Coronary artery (tissue), 2 donors: ENCODE measurements around the gene WDR7.

Experiments used
- DNase-seq: peaks from one replicate; pipeline ENCODE4 v3.0.0-alpha.2; 2017; ENCODE audit warnings: low spot score
- H3K27ac ChIP-seq, 2 donors: fragments of 200-600 bp; sonication (generic); one replicate each; pipeline ENCODE4 v1.5.1; 2016 to 2019
- H3K4me3 ChIP-seq: fragments of 200-600 bp; sonication (generic); 2 replicates; pipeline ENCODE4 v1.5.1; 2016; ENCODE audit warnings: mild to moderate bottlenecking, moderate library complexity
- TF ChIP-seq, protein P1 (sequence below): fragments of 200-600 bp; sonication (generic); IDR thresholded peaks from one replicate; pipeline ENCODE4 v1.5.1; 2019; ENCODE audit warnings: antibody characterized with exemption

Gene WDR7

DNA sequence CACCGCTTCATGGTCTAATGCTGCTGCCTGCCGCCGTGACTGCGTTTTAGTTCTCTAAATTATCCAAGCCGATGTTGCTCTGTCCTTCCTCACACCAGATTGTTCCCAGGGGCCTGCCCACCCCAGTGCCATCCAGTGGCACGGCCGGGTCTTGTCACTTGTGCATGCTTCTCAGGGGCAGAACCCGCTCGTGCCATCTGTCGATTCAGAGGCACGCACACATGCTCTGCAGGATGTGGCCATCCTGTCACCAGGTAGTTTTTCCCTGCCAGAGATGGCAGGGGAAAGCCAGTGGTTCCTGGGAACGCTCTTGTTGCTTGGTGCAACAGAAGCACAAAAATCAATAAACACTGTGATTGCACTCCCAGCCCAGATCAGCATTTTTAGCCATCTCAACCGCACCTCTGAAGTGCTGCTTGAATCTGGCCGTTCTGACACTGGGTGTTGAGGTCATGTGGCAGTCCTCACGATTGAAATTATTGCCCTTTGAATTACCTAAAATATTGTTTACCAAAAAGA lies 376.1 kb downstream of the WDR7 start:
- DNase-seq = no peak
- TF ChIP-seq, protein P1, sequence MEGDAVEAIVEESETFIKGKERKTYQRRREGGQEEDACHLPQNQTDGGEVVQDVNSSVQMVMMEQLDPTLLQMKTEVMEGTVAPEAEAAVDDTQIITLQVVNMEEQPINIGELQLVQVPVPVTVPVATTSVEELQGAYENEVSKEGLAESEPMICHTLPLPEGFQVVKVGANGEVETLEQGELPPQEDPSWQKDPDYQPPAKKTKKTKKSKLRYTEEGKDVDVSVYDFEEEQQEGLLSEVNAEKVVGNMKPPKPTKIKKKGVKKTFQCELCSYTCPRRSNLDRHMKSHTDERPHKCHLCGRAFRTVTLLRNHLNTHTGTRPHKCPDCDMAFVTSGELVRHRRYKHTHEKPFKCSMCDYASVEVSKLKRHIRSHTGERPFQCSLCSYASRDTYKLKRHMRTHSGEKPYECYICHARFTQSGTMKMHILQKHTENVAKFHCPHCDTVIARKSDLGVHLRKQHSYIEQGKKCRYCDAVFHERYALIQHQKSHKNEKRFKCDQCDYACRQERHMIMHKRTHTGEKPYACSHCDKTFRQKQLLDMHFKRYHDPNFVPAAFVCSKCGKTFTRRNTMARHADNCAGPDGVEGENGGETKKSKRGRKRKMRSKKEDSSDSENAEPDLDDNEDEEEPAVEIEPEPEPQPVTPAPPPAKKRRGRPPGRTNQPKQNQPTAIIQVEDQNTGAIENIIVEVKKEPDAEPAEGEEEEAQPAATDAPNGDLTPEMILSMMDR = no peak
- Histone ChIP-seq H3K27ac (no peak overlapping the region), H3K4me3 (no peak overlapping the region)

DNA sequence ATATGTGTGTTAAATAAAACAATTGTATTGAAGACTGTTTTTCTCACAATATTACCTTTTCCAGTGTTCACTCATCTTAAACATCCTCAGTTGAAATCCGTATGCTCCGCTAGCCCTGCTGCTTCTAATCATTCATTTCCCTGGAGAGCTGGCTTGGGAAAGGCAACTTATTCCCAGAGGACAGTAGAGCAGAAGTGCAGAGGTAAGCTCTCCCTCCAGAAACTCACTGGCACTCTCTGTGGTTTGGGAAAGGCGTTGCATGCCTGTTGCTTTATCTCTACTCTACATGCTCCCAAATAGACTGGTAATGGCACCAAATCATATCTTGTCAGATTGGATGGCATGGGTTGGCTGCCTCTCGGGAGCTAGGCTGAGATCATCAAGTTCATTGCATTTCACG lies 378.6 kb downstream of the WDR7 start:
- H3K27ac ChIP-seq = no peak overlapping the region
- DNase-seq = no peak
- TF ChIP-seq, protein P1 = no peak
- no peak overlapping the region for H3K4me3 ChIP-seq

DNA sequence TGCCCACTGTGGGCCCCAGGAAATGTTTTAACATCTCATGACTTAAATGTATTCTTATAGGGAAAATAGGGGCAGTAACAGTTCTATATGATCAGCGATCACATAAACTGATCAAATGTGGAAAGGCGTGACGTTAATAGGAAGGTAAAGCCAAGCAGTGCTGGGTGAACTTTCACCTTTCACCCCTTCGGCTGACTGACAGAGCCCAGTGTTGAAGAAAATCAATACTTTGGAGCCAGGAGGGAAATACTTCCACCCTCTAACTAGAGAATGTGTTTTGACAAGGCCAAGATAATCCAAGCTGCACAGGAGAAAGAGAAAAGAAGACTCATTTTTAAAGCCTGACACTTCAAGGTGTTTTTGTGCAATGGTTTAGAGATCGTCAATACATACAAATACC lies 379.3 kb downstream of the WDR7 start:
- H3K27ac ChIP-seq = no peak overlapping the region
- no peak overlapping the region for H3K4me3 ChIP-seq
- TF ChIP-seq, protein P1 = no peak
- no peak for DNase-seq

DNA sequence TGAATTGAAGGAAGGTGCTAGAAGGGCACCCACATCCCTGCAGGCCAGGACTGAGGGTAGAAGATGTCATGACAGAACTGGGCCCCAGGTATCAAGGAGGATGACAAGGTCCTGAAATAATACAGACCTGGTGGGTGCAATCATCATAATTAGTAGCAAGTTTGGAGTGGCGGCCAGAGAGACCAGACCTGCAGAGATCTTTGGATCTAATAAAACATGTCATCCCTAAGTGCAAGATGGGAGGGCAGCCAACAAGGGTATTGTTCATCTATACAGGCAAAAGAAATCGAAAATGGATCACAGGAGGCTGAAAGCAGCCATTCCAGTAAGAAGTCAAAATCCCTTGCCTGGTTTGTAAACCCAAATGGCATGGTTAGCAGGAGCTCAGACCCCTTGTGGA lies 384.4 kb downstream of the WDR7 start:
- H3K27ac ChIP-seq = no peak overlapping the region
- no peak overlapping the region for H3K4me3 ChIP-seq
- DNase-seq = no peak
- TF ChIP-seq, protein P1 = no peak

DNA sequence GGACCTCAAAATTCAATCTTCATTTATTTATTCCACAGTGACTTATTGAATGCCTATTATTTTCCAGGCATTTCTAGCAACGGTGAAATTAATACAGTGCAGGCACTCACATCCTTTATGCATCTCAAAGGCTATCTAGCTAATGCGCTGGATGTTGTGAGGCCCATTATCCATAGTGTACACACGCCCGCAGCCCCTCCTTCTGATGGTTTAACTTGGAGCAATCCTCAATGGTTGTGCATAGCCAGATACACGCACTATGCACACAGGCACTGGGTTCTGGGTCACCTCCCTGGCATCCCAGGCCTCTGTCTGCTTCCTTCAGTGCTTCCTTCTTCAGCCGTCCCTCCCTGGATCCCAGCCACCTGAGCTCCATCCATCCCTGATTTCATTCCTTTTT lies 387.2 kb downstream of the WDR7 start:
- no peak for DNase-seq
- no peak overlapping the region for H3K4me3 ChIP-seq
- H3K27ac ChIP-seq = no peak overlapping the region
- TF ChIP-seq, protein P1 = no peak

DNA sequence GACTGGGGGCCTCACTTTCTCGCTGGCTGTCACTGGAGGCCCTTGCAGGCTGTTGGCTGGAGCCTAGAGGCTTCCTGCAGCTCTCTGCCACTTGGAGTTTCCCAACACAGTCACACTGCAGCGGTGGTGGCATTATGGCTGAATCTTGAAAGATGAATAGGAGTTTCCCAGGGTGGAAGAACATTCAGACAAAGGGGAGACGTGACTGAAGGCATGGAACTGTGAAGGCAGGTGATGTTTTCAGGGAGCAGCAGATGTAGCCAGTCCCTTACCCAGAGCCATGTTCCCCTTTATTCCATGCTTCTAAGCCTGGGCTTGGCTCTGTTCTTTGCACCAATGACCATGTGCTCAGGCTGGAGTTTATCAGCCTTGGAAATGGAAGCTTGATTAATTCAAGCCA lies 389.0 kb downstream of the WDR7 start:
- no peak overlapping the region for H3K4me3 ChIP-seq
- DNase-seq = no peak
- no peak overlapping the region for H3K27ac ChIP-seq
- TF ChIP-seq, protein P1 = no peak

DNA sequence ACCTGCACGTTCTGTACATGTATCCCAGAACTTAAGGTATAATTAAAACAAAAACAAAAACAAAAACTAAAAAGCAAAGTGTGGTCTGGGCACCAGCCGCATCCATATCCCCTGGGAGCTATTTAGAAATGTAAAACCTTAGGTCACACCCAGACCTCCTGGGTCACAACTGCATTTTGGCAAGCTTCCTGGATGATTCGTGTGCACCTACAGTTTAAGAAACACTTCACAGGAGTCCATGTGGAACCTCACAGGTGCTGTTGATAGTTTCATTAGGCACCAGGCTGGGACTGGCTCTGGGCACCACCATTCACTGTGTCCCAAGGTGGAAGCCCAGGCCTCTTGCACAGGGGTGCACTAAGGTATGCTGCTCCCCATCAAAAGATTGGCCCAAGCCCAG lies 392.1 kb downstream of the WDR7 start:
- Histone ChIP-seq H3K27ac (no peak overlapping the region), H3K4me3 (no peak overlapping the region)
- no peak for DNase-seq
- TF ChIP-seq, protein P1 = no peak
